GM18499 (cell line): ENCODE measurements around the gene DAZAP1.

Experiments
- ATAC-seq: cut with Tn5 transposase; IDR thresholded peaks from one replicate; pipeline ENCODE4 v1.9.1; 2021; ENCODE audit warnings: moderate number of reproducible peaks; ENCODE audit not compliant: insufficient read depth, unreplicated experiment

The DAZAP1 gene

DNA sequence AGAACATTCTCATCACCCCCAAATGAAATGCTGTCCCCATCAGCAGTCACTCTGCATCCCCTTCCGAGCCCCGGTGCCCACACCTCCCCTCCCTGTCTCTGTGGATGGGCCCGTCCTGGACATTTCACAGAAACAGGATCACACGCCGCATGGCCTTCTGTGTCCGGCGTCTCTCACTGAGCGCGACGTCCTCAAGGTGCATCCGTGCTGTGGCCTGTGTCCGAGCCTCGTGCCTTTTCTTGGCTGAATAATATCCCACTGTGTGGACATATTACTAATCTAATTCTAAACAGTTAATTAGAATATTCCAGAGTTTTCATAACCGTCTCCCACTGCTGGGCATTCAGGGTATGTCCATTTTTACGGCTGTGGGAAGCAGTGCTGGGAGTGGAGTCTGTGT lies 15.0 kb upstream of the DAZAP1 start:
- no peak for ATAC-seq

DNA sequence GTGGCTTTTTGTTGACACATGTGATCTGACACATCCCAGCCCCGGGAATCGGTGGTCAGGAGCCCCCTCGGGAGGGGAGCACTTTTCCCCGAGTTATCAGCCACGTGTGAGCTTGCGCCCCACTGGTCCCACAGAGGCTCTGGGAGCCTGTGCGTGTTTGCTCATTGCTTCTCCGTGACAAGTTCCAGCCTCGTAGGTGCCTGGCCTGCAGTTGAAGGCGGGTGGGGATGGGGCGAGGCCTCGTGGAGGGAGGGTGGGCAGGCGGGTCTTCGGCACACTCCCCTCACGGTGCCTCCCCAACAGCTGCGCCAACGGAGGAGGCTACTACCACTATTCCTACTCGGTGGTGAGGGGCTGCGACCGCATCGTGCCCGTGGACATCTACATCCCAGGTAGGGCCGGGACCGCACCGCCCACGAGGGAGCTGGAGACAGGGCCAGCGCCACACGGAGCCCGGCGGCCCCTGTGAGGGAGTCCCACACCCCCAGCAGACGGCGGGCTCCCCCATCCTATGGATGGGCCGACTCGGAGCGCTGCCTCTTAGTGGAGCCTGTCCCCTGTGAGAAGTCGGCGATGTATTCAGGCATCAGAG lies 14.4 kb upstream of the DAZAP1 start:
- ATAC-seq, result no peak

DNA sequence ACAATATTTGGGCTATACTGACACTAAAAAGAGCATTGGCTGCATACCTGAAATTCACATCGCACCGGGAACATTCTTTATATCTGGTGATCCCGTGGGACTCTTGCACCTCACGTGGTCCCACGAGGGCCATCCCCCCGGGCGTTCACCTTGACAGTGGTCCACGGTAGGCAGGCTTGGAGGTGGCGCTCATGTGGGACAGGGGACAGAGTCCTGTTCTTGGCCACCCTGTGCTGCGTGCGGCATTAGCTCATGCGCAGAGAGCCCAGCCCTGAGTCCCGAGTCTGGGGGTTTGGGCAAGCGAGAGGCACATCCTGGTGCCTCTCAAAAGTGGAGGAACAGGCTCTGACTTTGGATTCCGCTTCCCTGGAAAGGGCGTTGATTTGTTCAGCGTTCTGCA lies 13.5 kb upstream of the DAZAP1 start:
- no peak for ATAC-seq

DNA sequence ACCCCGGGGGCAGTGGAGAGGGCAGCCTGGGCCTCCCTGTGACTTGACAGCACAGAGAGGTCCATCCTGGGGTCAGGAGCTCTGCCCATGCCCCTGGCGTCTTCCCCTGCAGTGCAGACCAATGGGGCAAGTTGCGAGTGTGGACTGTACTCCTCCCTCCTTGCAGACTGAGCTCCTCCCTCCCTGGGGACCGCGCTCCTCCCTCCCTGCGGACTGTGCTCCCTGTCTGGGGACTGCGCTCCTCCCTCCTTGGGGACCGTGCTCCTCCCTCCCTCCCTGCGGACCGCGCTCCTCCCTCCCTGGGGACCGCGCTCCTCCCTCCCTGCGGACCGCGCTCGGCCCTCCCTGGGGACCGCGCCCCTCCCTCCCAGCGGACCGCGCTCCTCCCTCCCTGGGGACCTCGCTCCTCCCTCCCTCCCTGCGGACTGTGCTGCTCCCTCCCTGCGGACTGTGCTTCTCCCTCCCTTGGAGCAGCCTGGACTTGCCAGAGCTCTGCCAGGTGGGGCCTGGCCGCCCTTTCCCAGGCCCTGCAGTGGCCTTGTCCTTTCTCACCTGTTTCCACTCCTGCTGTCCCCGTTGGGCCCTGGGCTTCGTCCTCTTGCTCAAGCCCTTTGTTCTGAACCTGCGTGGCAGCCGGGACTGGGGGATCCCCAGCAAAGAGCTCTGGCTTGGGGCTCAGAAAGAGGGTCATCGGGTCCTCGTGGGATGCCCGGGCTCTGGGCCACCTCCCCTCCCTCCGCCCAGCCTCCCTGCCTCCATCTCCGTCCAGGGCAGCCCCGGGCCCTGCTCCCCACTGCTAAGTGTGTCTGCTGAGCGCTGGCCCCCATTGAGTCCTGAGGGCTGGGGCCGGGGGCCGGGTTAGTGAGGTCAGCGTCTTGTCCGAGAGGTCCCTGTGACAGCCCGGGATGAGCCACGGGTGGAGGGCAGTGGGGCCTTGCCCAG lies 12.9 kb upstream of the DAZAP1 start:
- no peak for ATAC-seq

DNA sequence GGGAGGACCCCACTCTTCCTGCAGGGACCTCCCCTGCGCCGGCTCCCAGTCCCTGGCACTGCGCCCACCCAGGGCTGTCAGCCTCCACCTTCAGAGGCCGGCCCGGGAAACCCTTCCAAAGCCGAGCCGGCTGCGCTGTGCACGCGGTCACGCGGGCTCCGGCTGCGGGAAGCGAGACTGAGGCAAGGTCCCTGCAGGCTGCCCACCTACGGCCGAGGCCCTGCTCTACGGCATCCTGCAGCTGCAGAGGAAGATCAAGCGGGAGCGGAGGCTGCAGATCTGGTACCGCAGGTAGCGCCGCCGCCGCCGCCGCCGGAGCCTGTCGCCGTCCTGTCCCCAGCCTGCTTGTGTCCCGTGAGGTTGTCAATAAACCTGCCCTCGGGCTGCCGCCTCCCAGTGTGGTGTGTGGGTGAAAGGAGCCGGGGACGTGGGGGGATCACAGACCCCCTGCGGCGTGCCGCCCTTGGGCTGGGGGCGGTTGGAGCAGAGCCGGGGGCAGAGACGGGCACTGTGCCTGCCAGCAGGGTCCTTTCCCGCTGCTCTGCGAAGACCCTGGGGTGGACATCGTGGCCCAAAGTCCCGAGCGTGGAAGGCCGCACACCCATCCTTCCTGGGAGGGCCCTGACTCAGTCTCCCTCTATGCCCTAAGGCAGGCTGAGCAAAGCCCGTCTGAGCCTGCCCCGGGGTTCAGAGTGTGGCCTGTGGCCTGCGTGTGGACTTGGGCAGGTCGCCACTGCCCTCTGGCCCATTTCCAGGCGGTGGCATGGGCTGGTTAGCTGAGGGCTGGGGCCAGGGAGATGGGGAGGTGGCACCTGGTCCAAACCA lies 12.0 kb upstream of the DAZAP1 start:
- no peak for ATAC-seq

DNA sequence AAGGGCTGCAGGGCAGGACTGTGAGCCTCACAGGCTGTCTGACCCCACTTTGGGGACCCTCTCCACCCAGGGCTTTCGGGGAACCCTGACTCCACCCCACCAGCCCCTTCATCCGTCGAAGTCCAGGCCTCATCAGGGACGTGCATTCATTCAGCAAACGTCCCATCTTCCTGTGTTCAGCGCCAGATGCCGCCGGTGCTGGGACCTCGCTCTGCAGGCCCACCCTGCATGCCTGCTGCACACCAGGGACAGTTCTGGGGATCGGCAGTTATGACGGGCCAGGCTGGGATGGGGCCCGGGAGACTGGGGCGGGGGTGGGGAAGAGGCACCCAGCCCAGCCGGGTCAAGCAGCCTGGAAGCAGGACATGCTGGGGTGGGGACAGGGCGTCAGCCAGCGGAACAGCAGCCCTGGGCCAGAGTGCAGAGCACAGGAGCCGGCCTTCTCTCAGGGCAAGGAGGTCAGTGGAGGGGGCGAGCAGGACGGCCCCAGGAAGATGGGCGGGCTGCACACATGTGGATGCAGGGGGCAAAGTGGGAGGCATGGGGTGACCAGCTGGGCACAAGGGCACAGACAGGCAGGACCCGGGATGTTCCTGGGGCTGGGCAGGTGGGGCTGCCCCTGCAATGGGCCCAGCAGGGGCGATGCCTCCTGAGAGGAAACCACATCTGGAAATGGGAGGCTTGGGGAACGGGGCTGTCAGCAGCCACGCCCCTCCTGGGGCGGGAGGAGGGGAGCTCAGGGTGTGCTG lies 11.2 kb upstream of the DAZAP1 start:
- no peak for ATAC-seq

DNA sequence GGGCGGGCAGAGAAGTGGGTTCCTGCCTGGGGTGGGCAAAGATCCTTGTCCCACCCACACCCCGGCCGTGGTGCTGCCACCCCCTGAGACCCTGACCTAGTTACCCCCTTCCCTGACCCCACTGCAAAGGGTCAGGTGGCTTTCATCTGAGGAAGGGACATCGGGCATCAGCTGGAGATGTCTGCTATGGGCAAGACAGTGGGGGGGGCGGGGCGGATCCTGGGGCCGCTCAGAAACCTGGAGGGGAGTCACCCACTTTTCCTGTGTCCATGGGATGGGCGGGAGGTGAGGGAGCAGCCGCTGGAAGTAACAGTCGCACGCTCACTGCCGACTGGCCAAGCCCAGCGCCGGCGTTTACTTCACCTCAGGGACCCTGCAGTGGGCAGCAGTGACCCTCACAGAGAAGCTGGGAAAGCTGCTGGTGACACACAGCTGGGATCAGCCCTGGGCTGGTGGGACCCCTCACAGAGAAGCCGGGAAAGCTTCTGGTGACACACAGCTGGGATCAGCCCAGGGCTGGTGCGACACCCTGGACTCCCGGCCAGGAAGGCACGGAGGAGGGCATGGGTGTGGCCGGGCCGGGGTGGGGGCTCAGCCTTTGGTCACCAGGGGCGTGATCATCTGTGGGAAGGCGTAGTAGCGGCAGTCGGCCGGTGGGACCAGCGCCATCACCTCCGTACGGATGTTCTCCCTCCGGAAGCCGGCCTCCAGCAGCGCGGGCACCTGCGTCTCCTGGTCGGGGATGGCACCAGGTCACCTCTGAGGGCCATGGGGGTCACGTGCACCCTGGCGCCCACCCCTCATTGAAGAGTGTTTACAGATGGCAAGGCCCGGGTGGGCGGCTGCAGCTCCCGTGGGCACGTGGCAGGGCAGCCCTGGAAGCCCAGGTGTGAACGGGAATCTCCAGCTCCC lies 10.4 kb upstream of the DAZAP1 start:
- no peak for ATAC-seq

DNA sequence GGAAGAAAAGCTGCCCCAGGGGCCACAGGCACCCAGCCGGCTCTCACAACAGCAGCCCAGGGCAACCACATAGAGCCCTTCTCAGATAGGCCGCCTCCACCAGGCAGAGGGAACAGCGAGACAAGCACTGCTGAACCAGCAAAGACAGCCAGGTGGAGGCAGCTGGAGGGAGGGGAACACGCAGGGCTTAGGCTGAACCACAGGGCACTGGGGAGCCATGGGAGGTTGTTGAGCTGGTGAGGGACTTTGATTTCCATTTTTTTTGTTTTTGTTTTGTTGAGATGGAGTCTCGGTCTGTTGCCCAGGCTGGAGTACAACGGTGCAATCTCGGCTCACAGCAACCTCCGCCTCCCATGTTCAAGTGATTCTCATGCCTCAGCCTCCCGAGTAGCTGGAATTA lies 9.5 kb upstream of the DAZAP1 start:
- no peak for ATAC-seq

DNA sequence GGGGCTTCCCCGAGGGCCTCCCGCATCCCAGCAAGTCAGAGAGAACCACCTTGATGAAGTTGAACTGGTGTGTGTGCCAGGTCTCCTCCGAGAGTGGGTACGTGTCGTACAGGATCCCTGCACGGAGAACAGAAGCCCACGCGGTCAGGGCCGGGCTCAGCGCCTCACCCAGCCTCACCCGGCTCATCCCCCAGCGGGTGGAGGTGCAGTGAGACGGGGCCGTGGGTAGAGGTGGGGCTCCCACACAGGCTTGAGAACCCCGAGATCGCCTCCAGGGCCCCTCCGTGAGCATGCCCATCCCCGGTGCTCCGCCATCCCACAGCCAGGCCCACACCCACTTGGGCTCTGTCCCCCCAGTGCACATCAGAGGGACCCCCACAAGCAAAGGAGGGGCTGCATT lies 8.3 kb upstream of the DAZAP1 start:
- ATAC-seq, result no peak

DNA sequence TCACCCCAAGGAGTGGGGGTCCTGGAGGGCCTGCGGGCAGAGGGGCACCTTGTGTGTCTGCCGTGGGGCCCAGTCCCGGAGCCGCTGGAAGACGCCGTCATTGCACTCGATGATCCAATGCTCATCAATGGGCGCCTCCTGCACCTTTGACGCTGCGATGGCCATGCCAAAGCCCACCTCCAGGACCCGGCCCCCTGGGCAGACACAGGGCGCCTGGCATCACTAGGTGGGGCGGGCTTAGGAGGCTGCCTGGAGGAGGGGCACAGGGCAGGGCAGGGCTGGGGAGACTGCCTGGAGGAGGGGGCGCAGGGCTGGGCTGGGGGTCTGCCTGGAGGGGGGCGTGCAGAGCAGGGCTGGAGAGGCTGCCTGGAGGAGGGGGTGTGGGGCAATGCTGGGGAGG lies 7.6 kb upstream of the DAZAP1 start:
- no peak for ATAC-seq

DNA sequence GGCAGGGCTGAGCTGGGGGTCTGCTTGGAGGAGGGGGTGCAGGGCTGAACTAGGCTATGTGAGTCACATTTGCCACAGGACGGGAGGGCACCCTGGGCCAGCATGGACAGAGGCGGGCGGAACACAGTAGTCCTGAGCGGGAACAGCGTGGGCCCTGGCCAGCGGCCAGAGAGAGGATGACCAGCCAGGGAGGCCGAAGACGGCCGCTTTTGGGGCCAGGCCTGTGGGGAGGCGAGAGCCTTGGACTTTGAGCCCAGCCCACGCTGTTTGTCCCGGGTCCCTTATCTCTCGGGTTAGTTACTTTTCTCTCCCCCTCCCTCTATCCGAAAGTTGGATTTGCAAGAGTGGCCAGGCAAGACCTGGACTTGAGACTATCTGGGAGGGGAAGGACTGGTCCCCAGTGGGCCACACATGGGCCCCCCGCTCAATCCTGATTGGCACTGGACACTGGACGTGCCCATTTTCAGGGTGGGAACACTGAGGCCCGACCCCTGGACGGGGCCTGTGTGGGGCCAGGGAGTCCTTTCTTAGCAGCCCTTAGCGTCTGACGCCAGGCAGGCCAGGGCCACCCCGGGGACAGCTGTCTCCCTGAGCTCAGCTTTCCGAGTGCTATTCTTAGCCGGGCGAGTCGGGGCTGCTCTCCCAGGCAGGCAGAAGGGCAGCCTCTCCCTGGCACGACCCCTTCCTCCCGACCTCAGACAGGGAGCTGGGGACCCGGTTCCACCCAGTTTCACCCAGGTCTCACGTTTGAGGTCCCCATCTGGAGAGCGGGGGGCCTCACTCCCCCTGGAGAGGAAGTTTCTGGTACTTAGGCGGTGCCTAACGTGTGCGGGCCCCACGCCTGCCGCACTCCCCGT lies 6.9 kb upstream of the DAZAP1 start:
- no peak for ATAC-seq

DNA sequence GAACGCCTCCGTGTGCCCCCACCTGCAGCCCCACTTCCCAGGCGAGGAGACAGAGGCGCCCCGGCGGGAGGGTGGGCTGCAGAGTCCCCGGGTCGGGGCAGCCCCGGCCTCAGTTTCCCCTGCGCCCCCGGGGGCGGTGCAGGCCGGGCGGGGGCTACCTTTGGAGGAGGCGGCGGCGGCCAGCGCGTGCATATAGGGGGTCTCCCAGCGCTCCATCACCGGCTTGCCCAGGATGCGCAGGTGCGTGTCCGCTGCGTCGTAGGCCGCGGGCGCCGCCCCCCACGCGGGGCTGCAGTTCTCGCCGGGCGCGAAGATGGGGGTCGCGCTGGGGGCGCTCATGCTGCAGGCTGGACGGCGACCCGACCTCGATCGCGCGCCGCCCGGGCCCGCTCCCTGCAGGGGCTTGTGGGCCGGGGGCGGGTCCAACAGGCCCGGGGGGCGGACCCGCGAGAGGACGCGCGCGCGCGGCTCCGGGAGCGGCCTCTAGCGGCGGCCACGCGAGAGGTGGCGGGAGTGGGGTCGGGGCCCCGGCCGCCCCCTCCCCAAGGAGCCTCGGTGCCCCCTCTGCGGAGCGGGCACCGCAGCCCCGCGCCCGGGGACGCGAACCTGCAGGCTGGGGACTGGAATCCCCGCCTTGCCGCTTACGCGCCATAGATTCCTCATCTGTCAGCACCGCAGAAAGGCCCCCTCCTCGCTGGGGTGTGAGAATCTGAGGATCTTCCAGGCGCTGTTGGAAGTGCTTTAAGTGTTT lies 6.1 kb upstream of the DAZAP1 start, which contains the start of gene GAMT:
Gene GAMT, minus strand, starts transcription at position 405 of the 751 bp plus-strand sequence. Its CDS starts 66 bp downstream, at position 339.
- ATAC-seq, result no peak

DNA sequence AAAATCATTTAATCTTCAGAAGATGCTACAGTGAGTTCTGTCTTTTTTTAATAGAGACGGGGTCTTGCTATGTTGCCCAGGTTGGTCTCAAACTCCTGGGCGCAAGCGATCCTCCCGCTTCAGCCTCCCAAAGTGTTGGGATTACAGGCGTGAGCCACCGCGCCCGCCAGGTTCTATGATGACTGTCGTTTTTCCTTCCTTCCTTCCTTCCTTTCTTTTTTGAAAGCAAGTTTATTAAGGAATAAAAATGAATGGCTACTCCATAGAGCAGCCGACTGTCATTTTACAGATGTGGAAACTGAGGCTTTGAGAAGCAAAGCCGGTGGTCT lies 5.5 kb upstream of the DAZAP1 start:
- no peak for ATAC-seq

DNA sequence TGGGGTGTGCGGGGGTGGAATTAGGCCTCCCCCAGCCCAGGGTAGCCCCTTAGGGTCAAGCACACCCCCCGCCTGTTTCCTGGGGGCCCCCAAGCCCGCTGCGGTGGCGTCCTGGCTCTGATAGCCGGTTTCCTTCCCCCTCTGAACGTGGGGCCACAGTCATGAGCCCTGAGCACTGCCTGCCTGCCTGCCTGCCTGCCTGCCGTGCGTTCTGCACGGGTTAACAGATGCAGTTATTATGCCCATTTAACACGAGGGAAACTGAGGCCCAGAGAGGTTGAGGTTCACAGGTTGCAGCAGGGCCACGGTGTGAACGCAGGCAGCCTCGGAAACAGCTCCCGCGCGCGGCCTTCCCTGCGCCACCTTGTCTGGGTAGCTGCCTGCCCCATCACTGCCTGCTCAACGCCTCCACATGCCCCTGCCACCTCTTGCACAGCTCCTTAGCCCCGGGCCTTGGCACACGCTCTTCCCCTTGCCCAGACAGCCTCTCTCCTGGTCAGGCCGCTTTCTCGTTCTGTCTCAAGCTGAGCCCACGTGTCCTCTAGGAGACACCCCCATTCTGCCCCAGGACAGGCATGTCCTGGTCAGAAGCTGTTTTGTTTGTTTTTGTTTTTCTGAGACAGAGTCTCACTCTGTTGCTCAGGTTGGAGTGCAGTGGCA lies 4.8 kb upstream of the DAZAP1 start:
- ATAC-seq, result no peak

DNA sequence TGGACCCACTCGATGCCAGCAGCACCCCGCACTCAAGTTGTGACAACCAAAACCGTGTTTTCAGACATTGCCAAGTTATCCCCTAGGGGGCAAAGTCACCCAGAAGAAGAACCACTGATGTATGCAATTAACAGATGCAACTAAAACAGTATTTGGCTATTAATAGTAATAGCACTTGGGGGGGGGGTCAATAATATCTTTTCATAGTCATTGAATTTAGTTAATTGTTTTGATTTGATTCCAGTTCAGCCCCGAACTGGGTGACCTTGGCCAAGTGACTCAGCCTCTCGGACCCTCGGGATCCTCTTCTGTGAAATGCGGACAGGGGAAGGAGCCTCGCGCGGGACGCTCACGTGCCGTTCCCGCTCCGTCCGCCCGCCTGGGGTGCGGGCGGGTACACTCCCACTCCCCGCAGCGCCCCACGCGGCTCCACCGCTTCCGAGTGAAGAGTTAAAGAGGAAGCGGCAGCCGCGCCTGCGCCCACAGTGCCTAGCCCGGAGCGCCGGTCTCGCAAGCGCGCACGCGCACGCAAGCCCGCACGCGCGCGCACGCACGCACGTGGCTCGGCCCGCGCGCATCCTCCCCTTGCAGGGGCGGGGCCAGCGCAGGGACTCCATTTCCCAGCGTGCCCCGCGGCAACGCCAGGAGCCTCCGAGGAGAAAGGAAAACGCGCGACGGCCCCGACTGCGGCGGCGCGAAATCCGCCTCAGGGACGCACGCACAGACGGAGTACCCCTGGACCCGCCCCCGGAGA lies 435 bp upstream of the DAZAP1 start:
- peak; percentile 45 for ATAC-seq
